GM18951 (cell line): Measurements from ENCODE around the gene STARD13.

Experiments used
- POLR2A ChIP-seq: IDR thresholded peaks from 4 replicates; pipeline ENCODE4 v1.6.1; 2011; ENCODE audit warnings: mild to moderate bottlenecking; ENCODE audit not compliant: insufficient read length, insufficient read depth; ENCODE audit errors: extremely low read depth
- in situ Hi-C: fragments of 300-500 bp; cut with MboI; formaldehyde crosslinking; loops from one replicate; pipeline ENCODE4 v1.12.0; 2022; ENCODE audit warnings: low sequenced_read_pairs, mixed read lengths, inconsistent platforms; ENCODE audit not compliant: unreplicated experiment

STARD13 gene

DNA sequence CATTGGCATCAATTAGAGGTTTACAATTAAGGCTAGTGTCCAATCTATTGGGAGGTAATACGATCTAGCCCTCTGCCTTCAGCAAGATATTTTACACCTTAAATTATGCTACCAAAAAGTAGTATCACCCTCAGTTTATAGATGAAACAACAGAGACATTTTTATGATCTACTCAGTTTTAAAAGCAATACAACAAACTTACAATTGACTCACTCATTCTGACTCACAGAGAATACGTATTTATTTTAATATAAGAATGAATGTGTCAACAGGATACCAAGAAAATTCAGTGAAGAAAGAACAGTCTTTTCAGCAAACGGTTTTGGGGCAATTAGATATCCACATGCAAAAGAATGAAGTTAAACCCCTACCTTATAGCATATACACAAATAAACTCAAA, 32.5 kb upstream of the STARD13 start:
- in situ Hi-C loops: no loop called here
- no peak for TF ChIP-seq POLR2A

DNA sequence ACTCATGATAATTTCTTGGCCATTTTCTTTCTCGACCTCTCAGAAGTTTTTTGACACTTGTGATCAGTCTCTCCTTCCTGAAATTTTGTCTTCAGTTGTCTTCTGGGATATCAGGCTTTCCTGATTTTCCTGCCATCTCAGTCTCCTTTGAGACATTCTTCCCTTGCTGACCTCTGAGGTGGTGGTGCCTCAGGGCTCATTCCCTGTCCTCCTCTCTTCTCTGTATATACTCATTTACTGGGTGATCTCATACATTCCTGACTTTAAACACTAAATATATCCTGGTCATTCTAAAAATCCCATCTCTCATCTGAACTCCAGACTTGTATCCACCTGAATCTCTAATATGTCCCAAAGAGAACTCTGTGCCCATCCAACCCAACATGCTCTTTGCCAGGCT, 31.3 kb upstream of the STARD13 start:
- no peak for TF ChIP-seq POLR2A
- in situ Hi-C loops: no loop called here

DNA sequence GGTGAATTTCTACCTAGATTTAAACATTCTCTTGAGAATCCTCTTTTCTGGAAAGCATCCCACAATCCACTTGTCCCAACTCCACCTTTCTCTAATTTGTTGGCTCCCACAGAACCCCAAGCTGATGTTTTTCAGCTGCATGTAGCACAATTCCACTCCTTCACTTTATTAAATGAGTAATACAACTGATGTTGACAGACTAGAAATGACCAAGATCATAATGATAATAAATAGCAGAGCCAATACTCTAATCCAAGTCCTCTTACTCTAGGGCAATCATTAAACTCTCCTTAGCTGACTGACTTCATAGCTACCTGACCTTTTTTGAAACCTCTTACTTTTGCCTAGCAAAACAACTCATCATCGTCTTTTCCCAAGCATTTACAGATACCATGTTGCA, 27.9 kb upstream of the STARD13 start:
- in situ Hi-C loops: no loop called here
- no peak for TF ChIP-seq POLR2A

DNA sequence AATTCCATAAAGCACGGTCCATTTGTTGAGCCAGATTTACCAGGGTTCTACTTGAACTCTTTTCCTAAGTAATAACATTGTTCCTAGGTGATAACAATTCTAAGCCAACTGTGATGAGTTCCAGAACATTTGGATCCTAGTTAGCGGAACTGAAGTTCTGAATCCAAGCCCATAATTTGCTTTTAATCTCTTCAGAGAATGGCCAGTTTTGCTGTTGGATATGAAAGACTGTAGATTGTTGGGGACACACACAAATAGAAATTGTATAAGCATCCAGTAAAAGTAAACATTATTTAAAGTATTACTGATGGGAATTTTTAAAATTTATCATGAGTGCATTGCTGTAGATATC, 27.3 kb upstream of the STARD13 start:
- TF ChIP-seq POLR2A: no peak
- in situ Hi-C loops: no loop called here

DNA sequence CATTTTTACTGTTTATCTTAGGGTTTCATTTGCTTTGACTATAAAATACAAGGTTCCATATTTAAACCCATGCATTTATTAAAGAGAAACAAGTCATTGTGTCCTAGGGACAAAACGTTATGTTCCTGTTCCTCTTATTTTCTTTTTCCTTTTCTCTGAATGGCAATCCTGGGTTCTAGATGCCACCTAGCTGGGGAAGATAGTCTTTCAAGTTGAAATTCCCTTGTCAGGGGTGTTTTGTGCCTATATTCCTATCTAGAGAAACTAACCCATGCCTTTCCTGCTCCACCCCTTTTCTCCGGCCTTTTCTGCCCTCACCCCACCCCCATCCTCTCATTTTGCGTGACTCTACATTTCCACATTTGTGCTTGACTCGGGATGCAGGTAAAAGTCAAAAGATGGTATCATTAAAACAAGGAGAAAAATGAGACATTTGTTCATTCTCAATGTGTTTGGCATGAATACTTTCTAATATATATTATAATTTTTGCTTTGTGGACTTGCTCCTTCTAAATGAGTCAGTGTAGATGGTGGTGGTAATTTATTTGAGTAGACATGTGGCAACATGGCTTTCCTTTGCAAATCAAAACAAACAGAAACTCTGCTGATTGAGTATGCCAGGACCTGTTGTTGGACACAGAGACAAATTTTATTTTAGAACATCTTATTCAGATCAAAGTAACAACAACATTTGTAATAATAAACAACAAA, 26.8 kb upstream of the STARD13 start:
- TF ChIP-seq POLR2A: no peak
- in situ Hi-C loops: no loop called here

DNA sequence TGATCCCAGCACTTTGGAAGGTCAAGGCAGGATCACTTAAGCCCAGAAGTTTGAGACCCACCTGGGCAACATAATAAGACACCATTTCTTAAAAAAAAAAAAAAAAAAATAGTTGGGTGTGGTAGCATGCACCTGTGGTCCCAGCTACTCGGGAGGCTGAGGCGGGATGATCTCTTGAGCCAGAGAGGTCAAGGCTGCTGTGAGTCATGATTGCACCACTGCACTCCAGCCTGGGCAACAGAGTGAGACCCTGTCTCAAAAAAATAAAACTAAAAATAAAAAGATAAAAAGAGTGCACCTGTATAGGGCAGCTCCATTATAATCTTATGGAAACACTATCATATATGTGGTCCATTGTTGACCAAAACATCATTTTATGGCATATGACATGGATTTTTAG, 25.5 kb upstream of the STARD13 start:
- TF ChIP-seq POLR2A: no peak
- in situ Hi-C loops: no loop called here

DNA sequence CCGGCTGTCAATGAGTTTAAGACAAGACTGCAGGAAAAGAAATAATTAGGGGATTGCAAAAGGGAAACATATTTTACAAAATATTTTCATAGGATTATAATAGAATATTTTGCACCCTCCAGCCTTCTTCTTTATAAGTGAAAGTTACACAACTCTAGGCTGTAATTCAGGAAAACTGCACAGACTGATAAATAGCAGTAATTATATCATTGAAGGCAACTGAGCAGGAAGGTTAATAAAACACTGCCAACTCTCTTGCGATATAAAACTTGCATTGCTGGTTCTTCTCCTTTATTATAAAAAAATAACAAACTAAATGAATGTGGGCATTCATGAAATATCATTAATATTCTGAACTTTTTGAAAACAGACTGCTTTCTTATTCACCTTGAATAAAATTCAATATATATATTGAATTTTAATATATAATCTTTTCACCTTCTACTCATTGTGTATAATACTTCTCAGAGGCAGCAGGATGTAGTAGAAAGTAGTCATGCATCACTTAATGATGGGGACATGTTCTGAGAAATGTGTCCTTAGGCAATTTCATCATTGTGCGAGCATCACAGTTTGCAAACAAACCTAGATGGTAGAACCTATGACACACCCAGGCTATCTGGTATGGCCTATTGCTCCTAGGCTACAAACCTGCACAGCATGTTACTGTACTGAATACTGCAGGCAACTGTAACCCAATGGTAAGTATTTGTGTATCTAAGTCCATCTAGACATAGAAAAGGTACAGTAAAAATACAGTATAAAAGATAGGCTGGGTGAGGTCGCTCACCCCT, 24.9 kb upstream of the STARD13 start:
- no peak for TF ChIP-seq POLR2A
- in situ Hi-C loops: no loop called here

DNA sequence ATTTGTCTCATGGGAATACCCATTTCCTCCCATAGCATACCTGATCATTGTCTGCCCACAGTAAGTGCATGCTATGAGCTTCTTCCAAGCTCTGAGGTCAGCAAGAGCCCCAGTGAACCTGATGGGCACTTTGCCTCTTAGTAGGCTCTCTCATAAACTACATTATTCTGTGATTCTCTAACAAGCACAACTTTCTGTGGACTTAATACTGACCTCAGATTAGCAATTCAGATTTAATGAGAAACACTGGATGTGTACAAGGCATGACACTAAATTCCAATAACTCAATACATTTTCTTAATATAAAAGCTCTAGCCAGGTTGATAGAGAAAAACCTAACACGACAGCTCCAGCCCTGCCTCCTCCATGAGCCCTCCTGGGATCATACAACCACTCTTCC, 23.3 kb upstream of the STARD13 start:
- TF ChIP-seq POLR2A: no peak
- in situ Hi-C loops: no loop called here

DNA sequence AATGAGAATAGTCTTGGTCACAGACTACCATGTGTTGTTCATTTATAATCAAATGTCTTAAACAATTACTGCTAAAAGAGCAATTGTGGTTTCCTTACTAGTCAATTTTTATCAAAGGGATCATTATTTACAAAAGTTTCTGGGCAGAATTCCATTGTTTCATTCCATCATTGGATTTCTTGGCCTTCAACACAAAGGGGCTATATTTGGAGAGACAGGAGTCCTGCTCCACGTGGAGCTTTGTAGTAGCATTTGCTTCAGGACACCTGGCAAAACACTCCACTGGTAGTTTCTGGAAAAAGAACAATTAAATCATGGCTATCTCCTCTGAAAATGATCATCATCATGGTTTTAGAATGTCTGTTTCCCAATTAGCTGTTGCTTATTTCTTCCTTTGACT, 22.3 kb upstream of the STARD13 start:
- no peak for TF ChIP-seq POLR2A
- in situ Hi-C loops: no loop called here

DNA sequence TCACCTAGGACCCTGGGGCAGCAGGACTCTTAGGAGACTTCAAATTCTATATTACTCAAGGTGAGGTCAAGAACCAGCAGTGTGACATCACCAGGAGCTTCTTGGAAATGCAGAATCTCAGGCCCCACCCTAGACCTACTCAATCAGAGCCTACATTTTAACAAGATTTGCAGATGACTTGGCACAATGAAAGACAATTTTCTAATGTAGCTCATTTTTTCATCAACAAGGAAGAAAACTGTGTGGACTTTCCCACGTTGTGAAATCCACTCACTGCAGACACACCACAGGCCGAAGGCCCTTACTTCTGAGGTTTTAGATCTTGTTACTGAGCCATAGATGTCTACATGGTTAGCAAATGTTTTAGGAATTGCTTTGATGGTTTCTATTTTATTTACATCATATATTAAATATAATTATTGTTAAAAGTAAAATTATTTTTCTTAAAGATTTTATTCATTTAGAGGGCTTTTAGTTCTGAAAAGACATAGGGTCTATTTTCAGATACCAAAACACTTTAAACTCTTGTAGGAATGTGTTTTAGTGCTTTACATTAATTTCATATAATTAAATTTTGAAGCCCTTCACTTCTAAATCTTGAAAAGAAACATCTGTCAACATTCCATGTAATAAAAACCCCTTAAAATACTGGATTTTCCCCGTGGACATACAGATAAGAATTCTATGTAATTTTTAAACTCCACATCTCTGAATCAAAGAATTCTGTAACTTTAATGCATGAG, 18.5 kb upstream of the STARD13 start:
- in situ Hi-C loops: no loop called here
- no peak for TF ChIP-seq POLR2A

DNA sequence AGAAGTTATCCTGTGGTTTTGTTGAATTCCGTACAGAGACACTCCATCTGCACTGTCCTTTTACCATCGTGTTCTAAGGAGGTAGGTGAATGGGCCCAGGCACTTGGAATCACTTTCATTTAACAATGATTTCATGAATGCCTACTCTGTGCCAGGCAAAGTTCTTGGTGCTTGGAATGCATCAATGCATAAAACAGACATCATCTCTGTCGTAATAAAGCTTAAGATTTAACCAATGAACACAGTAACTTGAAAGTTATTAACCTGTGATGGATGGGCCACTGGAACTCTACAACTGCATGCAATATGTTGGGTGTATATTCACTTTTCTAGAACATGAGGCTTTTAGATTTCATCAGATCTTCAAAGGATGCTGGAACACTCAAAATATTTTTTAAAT, 14.1 kb upstream of the STARD13 start:
- TF ChIP-seq POLR2A: no peak
- in situ Hi-C loops: no loop called here

DNA sequence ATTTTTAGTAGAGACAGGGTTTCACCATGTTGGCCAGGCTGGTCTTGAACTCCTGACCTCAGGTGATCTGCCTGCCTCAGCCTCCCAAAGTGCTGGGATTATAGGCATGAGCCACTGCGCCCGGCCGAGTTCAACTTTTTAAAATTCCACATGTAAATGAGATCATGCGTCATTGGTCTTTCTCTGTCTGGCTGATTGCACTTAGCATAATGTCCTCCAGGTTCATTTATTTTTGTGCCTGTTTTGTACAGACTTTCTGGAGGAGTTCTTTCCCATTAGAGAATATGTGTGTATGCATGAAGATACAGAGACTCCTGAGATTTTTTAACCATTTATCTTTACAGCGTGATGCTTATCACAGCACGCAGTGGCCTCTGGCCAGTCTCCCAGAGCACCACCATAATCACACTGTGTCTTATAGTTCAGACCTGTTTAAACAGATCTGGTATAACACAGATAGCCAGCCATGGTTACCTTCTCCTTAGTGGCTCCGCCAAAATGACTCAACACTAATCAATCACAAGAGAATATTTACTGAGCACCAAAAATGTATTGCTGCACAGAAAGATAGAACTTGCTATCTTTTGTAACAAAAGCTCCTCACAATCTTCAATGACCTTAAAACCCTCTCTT, 11.4 kb upstream of the STARD13 start:
- TF ChIP-seq POLR2A: no peak
- in situ Hi-C loops: no loop called here

DNA sequence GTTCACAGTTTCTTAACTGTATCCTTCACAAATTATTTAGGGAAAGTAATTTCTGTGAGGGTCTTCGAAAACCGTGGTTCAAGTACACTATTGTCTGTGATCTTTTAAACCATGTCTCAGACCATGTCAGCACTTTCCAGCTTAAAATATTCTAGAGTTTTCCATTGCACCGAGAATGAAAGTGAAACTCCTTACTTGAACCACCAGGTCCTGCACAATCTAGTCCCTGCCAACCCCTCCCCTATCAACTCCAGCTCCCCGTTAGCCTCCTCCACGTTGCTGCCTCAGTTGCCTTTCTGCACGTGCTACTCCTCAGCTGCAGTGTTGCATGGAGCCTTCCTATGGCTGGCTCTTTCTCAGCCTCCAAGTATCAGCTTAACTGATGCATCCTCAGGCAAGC, 7.2 kb upstream of the STARD13 start:
- in situ Hi-C loops: no loop called here
- TF ChIP-seq POLR2A: no peak
